Hindlimb muscle (tissue), 1 donor: ENCODE results near the gene ATP2A3. TPM values are rescaled to one million over a fixed set of nuclear protein-coding genes. Genes with fewer than 3 reads are reported as not detected.

Source experiments
- DNase-seq: peaks from one replicate; pipeline ENCODE4 v3.0.0-alpha.2; 2013
- polyA plus RNA-seq: library from polyadenylated mRNA; unstranded; fragments of 120-200 nt; gene quantifications from one replicate; pipeline ENCODE4 v1.2.1, GENCODE V29; 2013; ENCODE audit not compliant: insufficient read length

Gene ATP2A3
- polyA plus RNA-seq, 1 donor: 7.3 TPM

DNA sequence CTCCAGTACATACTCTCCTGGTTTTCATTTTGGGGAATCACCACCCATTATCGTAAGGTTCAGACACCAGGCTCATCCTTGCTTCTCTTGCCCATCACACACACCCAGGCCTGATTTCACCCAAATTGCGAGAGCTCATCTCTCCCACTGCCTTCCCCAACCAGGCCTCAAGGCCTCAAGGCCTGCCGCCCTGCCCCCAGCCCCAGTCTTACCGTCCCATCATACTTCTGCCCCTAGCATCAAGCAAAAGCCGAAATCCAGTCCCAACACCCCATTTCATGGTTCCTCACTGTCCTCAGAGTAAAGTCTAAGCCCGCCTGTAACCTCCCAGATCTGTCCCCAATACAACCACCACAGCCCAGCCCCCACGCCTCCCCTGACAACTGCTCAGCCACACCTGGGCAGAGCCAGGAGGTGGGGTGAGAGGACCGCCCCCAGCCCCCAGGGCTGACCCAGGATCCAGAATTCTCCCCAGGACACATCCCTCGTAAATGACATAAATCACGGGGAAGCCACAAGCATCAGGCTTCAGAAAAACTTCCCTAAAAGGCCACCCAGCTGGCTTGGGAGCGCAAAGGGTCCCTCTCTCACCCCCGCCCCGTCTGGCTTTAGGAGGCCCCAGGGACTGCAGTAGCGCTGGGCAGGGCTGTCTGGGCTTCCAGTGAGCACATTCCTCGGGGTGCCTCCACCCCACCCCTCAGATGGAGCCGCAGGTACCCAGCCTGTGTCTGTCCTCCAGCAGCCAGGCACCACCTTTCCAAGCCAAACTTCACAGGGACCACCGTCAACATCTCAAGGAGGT is 38.4 kb downstream of the ATP2A3 start:
- DNase-seq: no peak

DNA sequence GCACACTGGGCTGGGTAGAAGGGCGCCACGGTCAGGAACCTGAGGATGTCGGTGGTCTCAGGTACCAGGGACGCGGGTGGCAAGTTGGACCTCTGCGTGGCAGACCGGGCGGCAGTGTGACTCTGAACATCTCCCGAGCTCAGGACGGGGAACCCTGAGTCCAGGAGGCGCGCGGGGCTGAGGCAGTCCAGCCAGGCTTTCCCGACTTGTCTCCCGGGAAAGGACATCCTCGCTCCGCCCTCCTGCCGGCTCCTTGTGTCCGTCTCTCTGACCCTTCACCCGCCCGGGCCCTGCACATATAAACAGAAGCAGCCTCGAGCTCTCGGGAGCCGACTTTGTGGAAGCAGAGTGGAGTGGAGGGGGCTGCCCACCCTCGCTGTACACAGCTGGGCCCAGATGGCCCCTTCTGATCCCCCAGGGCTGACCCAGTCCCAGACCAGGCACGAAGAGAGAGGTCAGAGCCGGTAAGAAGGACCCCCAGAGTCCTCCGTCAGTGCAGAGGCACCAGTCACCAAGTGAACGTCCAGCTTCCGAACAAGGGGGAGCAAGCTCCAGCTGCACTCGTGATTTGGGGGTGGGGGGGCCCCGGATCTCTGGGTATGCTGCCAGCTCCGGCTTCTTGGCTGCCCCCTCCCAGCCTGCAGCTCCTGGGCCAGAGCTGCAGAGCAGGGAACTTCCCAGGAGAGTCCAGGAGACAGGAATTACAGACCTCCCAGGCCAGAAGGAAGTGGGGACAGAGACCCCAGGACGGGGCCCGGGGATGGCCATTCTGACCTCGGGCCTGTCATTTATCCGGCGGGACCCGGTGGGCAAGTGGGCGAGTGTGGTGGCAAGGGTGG is 39.5 kb downstream of the ATP2A3 start:
- DNase-seq: no peak

- DNase-seq: no peak
Measured at GRCh38 chr17:3923466-3924190, 40.6 kb downstream of the ATP2A3 start.

DNA sequence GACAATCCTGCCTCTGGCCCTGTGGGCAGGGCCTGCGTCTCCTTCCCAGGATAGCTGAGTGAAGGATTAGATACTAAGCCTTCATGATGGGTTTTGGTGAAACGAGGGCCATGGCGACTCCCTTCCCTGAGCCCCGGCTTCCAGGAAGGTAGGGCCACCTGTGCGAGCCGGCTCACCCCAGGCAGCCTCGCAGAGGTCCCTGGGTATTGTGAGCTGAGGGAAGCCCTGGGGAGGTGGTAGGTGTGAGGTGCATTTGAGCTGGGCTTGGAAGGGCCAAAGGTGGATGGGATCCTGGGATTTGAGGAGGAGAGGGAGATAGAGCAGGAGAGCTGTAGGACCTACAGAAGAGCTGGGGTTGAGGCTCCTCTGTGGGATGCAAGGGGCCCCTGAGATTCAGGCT is 41.5 kb downstream of the ATP2A3 start:
- DNase-seq: no peak

DNA sequence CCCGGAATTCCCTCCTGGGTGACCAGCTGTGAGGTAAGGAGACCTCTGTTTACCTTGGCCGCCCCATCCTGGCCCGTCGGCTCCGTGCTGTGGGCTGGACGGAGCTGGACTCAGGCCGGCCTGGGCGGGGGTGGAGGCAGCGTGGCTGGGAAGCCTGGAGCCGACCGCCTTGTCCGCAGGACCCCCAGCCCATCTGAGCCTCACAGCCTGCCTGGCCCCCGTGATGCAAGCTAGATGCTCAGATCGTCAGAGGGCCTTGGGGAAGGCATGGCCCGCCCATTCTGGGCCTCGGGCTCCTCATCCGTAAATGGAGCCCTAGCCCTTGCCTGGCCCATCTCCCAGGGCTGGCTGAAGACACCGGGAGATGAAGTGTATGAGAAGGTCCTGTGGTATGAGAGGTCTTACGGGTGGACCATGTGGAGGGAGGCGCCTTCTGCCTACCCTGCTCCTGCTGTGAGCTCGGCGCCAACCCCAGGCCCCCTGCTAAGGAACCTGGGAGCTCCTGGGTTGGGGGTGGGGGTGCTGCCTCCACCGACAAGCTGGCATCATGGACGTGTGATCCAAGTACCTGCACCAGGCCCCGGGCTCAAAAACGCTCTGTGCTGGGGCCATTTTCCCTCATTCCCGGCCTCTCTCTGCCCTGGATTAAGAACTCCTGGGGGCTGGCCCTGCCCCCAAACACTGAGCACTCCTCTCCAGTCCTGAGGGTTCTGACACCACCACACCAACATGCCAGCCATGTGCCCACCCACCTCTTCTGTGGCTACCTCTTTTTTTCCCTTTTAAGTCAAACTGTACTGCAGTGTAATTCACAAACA is 42.5 kb downstream of the ATP2A3 start:
- no peak for DNase-seq

DNA sequence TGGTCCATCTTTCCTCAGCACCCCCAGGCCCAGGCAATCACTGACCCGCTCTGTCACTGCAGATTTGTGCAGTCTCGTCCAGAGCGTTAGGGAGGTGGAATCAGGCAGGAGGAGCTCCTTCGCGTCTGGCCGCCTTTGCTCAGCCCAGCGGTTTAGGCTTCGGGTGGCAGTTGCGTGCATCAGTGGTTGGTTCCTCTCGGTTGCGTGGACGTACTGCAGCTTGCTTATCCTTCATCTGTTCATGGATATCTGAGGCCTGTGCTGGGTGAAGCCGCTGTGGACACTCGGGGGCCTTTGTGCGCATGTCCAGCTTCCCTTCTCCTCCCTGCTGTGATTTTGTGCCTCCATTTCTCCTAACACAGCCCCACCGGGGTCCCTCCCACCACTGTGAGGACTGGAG is 43.2 kb downstream of the ATP2A3 start:
- no peak for DNase-seq

- no peak for DNase-seq
Measured at GRCh38 chr17:3919123-3919624, 45.1 kb downstream of the ATP2A3 start.

GRCh38 chr17:3918372-3919122 is 45.7 kb downstream of the ATP2A3 start:
- DNase-seq: no peak

DNA sequence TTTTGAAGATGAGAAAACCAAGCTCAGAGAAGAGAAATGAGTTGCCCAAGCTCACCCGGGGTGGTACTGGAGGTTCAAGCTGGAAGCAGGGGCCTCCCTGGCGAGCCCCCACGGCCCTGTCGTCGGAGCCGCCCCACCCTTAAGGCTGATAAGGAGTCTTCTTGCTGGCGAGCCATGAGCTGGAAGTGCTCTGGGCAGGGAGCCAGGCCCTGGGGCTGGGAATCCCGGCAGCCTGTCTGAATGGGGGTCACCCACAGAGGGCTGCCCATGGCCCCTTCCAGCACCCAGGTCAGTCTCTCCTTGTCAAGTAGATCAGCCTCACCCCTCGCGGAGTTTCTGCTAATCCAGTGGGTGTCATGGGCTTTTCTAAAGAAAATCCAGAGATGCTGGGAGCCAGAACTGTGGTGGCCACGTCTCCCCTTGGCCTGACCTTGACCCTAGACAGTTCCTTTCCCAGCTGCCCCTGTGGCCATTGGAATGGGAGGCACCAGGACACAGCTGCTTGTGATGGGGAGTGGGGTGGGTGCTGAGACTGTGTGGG is 46.8 kb downstream of the ATP2A3 start:
- DNase-seq: no peak

- DNase-seq: no peak
Measured at GRCh38 chr17:3916825-3917224, 47.4 kb downstream of the ATP2A3 start.

DNA sequence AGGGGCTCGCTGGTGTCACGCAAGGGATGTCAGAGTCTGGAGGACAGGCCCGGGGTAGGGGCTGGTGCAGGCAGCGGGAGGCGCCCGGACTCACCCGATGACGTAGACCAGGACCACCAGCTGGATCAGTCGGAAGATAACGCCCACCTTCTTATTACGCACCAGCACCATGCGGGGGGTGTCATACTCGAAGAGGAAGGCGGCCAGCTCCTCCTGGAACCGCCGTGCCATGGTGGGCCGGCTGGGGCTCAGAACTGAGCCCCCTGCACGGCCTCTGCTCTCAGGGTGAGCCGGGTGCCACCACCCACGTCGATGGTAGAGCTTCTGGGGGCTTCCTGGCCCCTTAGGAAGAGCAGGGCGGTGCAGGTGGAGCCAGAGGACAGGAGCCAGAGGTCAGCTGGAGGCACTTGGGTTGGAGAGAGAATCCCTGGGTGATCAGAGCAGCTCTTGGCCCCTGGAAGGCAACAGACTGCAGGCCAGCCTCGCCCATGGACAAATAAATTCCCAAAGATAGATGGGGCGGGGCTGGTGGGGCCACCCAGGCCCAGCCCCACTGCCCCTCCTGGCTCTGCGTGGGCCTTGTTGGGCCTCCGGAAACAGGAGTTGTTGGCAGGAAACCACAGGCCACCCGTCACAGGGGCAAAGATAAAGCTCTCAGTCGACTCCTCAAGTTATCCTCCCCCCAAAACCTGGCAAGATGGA is 48.1 kb downstream of the ATP2A3 start, which contains the start of gene P2RX1:
Gene P2RX1 (minus strand): TSS at position 471 of the 702 bp plus-strand sequence. CDS start 240 bp downstream, at position 231.
- no peak for DNase-seq

DNA sequence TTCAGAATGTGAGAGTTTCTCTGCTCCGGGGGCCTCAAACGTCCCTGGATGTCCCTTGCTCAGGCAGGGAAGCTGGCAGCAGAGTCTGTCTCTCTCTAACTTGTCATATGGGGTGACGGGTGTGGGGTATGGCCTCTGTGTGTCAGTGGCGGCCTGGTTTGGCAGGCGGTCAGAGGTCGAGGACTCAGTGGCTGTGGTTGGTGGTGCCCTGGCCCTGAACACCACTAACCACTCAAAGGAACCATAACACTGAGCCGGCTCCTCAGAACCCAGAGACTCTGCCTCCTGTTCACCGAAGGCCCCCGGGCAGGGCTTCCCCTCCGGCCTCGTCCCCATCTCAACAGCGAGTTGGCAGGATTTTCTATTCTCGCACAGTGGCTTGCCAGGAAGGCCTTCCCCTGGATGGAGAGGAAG is 48.6 kb downstream of the ATP2A3 start:
- DNase-seq: no peak

GRCh38 chr17:3914312-3914670 is 49.9 kb downstream of the ATP2A3 start:
- DNase-seq: no peak

DNA sequence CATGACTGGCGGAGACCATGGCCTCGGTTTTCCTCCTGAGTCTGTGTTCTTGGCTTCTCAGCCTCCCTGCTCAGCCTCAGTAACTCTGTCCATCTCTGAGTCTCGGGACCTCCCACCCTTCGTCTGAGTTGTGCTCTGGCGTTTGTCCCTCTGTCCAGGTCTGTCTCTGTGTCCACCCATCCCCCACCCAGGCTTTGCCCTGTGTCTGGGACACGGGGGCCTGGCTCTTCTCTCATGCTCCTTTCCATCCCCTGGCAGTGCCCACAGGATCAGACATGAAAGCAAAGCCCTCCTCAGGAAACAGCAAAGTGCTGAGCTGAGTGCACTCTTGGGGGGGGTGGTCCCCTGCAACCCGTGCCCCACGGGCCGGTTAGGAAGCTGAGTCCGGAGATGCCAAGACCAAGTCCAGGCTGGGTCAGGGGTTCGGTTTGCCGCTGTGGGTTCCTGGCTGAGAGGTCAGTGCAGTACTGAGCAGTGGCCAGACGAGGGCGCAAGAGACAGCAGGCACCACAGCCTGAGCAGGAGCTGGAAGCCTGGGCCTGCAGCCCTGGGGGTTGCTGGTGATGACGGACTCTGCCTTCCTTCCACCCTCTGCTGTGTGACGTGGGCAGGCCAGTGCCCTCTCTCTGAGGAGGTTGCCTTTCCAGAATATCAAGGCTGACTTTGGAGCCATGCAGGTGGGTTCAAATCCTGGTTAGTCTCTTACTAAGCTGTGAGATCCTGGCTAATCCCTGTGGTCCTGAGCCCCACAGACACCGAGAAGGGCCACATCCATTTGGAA is 50.5 kb downstream of the ATP2A3 start:
- peak; percentile 76 for DNase-seq

- no peak for DNase-seq
Measured at GRCh38 chr17:3912827-3913226, 51.4 kb downstream of the ATP2A3 start.

DNA sequence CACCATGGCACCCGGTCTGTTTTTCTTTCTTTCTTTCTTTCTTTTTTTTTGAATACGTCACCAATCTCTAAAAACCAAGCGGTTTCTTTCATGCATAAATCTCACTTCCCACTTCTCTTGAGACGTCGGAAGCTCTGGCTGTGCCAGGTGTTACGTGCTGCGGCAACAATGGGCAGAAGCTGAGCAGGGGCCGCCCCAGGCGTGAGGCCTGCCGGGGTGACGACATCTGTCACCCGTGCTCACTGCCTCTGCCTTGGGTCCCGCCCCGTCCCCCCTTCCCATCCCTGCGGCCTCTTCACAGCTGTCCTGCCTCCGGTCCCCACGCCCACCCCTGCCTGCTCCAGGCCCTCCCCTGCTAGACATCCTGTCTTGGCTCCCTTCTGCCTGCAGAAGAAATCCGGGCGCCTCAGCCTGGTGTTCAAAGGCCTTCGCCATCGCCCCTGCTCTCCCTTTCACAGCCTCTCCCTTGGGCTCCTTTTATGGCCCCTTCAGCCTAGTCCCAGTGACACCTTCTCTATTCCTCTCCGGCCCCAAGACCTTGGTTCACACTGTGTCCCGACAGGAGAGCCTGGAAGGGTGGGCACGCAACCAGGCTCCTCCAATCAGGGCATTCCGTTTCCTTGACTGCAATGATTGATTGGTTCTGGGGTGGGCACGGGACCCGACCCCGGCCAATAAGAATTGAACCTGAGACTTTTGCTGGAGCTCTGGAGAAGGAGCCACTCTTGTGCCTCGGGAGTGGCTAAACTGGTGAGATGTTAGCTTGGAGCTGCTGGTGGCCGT is 52.8 kb downstream of the ATP2A3 start:
- DNase-seq: peak; percentile 74

- no peak for DNase-seq
Measured at GRCh38 chr17:3910420-3911270, 53.6 kb downstream of the ATP2A3 start.

DNA sequence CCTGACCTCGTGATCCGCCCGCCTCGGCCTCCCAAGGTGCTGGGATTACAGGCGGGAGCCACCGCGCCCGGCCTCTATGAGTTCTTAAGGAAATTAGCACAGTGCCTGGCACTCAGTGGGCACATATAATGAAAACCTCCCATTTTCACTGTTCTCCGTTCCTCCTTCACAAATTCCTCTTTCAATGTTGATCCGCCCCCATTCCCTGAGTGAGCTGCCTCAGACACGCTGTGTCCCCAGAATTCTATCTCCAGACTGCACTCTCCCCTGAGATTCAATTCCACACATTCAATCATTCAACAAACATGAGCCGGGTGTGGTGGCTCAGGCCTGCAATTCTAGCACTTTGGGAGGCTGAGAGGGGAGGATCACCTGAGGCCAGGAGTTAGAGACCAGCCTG is 55.0 kb downstream of the ATP2A3 start:
- DNase-seq: no peak
